ENCODE data around the gene SLC44A1.

The SLC44A1 gene

GRCh38 chr9:105251133-105251532 lies 6.7 kb downstream of the SLC44A1 start:
- no peaks in the 10 kb centered on the region; the same call in 1 of the 2 replicates for H4K20me1 ChIP-seq (ENCODE audit: insufficient read depth)
- H3K27me3 ChIP-seq (ENCODE audit: insufficient read depth, low read depth) = no peaks in the 10 kb centered on the region
- TF ChIP-seq CTCF (conservative IDR thresholded peaks at IDR 0.05; ENCODE audit: low read depth, low read length) = no peak
- H3K36me3 ChIP-seq (ENCODE audit: insufficient read depth) = no peaks in the 10 kb centered on the region
- H3K4me3 ChIP-seq (IDR thresholded peaks at IDR 0.05; ENCODE audit: insufficient read depth, low read depth, low read length) = no peak overlapping the region
- H3K27ac ChIP-seq = no peak overlapping the region
- H2AFZ ChIP-seq (ENCODE audit: low read depth) = no peak overlapping the region
- no peak overlapping the region for H3K9ac ChIP-seq
- peaks cover 100% of the 10 kb centered on the region for H3K79me2 ChIP-seq (ENCODE audit: insufficient read depth, low read depth)
- H3K4me1 ChIP-seq (ENCODE audit: low read depth, poor library complexity, severe bottlenecking) = peaks cover 85% of the 10 kb centered on the region
- H3K4me2 ChIP-seq = no peak overlapping the region

GRCh38 chr9:105251733-105252404 lies 7.4 kb downstream of the SLC44A1 start:
- H3K4me2 ChIP-seq = no peak overlapping the region
- peaks cover 97% of the 10 kb centered on the region for H3K79me2 ChIP-seq (ENCODE audit: insufficient read depth, low read depth)
- TF ChIP-seq CTCF (conservative IDR thresholded peaks at IDR 0.05; ENCODE audit: low read depth, low read length) = no peak
- H3K36me3 ChIP-seq (ENCODE audit: insufficient read depth) = no peaks in the 10 kb centered on the region
- no peak overlapping the region for H3K4me3 ChIP-seq (IDR thresholded peaks at IDR 0.05; ENCODE audit: insufficient read depth, low read depth, low read length)
- H3K4me1 ChIP-seq (ENCODE audit: low read depth, poor library complexity, severe bottlenecking) = peaks cover 92% of the 10 kb centered on the region
- no peaks in the 10 kb centered on the region; the same call in 1 of the 2 replicates for H4K20me1 ChIP-seq (ENCODE audit: insufficient read depth)
- H3K27me3 ChIP-seq (ENCODE audit: insufficient read depth, low read depth) = no peaks in the 10 kb centered on the region
- no peak overlapping the region for H2AFZ ChIP-seq (ENCODE audit: low read depth)
- H3K9ac ChIP-seq = no peak overlapping the region
- H3K27ac ChIP-seq = no peak overlapping the region

- H3K36me3 ChIP-seq (ENCODE audit: insufficient read depth) = no peaks in the 10 kb centered on the region
- H2AFZ ChIP-seq (ENCODE audit: low read depth) = no peak overlapping the region
- no peaks in the 10 kb centered on the region; the same call in 1 of the 2 replicates for H4K20me1 ChIP-seq (ENCODE audit: insufficient read depth)
- no peak overlapping the region for H3K9ac ChIP-seq
- H3K27me3 ChIP-seq (ENCODE audit: insufficient read depth, low read depth) = no peaks in the 10 kb centered on the region
- H3K4me2 ChIP-seq = 0 out of 2 replicates have a peak overlapping the region, but pooled peaks have one; percentile 6
- no peak for TF ChIP-seq CTCF (conservative IDR thresholded peaks at IDR 0.05; ENCODE audit: low read depth, low read length)
- no peak overlapping the region for H3K4me3 ChIP-seq (IDR thresholded peaks at IDR 0.05; ENCODE audit: insufficient read depth, low read depth, low read length)
- peaks cover 96% of the 10 kb centered on the region for H3K4me1 ChIP-seq (ENCODE audit: low read depth, poor library complexity, severe bottlenecking)
- H3K27ac ChIP-seq = no peak overlapping the region
- H3K79me2 ChIP-seq (ENCODE audit: insufficient read depth, low read depth) = peaks cover 97% of the 10 kb centered on the region
Observed at GRCh38 chr9:105252405-105252756, 7.9 kb downstream of the SLC44A1 start.

- no peak overlapping the region for H3K9ac ChIP-seq
- peak overlapping the region; percentile 68; the same call in 1 of the 2 replicates for H3K4me2 ChIP-seq
- no peak overlapping the region for H2AFZ ChIP-seq (ENCODE audit: low read depth)
- H3K36me3 ChIP-seq (ENCODE audit: insufficient read depth) = no peaks in the 10 kb centered on the region
- peaks cover 97% of the 10 kb centered on the region for H3K79me2 ChIP-seq (ENCODE audit: insufficient read depth, low read depth)
- peaks cover 96% of the 10 kb centered on the region for H3K4me1 ChIP-seq (ENCODE audit: low read depth, poor library complexity, severe bottlenecking)
- H4K20me1 ChIP-seq (ENCODE audit: insufficient read depth) = no peaks in the 10 kb centered on the region; the same call in 1 of the 2 replicates
- H3K27ac ChIP-seq = no peak overlapping the region
- no peak for TF ChIP-seq CTCF (conservative IDR thresholded peaks at IDR 0.05; ENCODE audit: low read depth, low read length)
- H3K4me3 ChIP-seq (IDR thresholded peaks at IDR 0.05; ENCODE audit: insufficient read depth, low read depth, low read length) = no peak overlapping the region
- H3K27me3 ChIP-seq (ENCODE audit: insufficient read depth, low read depth) = no peaks in the 10 kb centered on the region
Observed at GRCh38 chr9:105254226-105254625, 9.8 kb downstream of the SLC44A1 start.
